Stimulated activated CD4-positive, alpha-beta T cell treated with anti-CD3 and anti-CD28 coated beads, Interleukin-4, amount 100 ng/mL, for 1 hour (primary cell): ENCODE results near the gene GTF3C4.

Experiments used
- DNase-seq: peaks from one replicate; pipeline ENCODE4 v3.0.0-alpha.2; 2020

Gene GTF3C4, protein sequence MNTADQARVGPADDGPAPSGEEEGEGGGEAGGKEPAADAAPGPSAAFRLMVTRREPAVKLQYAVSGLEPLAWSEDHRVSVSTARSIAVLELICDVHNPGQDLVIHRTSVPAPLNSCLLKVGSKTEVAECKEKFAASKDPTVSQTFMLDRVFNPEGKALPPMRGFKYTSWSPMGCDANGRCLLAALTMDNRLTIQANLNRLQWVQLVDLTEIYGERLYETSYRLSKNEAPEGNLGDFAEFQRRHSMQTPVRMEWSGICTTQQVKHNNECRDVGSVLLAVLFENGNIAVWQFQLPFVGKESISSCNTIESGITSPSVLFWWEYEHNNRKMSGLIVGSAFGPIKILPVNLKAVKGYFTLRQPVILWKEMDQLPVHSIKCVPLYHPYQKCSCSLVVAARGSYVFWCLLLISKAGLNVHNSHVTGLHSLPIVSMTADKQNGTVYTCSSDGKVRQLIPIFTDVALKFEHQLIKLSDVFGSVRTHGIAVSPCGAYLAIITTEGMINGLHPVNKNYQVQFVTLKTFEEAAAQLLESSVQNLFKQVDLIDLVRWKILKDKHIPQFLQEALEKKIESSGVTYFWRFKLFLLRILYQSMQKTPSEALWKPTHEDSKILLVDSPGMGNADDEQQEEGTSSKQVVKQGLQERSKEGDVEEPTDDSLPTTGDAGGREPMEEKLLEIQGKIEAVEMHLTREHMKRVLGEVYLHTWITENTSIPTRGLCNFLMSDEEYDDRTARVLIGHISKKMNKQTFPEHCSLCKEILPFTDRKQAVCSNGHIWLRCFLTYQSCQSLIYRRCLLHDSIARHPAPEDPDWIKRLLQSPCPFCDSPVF

GRCh38 chr9:132670457-132671391, at the start of gene GTF3C4:
Gene GTF3C4 (plus strand): TSS chr9:132670464. CDS start chr9:132670599, 135 bp downstream.
- peak; percentile 41 for DNase-seq

DNA sequence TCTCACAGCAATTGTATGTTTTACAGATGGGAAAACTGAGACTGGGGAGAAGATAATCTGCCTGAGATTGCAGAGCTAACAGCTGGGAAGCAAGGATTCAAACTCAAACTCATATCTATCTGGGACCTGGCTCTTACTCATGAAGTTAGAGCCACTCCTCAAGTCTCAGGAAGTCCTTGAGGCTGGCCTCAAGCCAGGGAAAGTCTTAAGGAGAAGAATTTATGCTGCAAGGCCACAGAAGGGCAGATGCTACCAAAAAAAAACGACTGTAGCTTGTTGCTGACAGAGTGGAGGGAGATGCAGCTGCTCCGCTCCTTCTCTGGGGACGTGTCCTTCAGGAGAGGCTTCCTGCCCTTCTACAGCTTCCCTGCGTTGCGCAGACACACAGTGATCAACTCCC, 48.1 kb upstream of the GTF3C4 start:
- no peak for DNase-seq

DNA sequence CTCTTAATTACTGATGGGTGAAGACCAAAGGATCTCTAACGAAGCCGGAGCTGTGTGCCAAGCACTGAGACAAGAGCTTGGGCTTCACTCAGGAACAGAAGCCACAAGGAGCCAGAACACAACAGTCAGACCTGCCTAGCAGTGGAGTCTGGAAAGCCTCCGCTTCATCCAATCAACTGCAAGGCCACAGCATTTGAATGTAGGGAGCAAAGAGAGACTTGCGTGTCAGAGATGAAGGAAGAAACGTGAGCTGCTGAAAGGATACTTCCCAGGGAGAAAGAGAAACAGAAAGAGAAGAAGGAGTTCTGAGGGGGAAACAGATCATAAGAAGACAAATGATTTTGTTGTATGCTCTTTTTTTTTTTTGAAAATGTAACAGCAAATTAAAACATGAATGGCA, 44.0 kb upstream of the GTF3C4 start:
- no peak for DNase-seq

GRCh38 chr9:132627106-132627505, 43.2 kb upstream of the GTF3C4 start:
- DNase-seq = no peak

GRCh38 chr9:132627594-132627993, 42.7 kb upstream of the GTF3C4 start:
- no peak for DNase-seq

DNA sequence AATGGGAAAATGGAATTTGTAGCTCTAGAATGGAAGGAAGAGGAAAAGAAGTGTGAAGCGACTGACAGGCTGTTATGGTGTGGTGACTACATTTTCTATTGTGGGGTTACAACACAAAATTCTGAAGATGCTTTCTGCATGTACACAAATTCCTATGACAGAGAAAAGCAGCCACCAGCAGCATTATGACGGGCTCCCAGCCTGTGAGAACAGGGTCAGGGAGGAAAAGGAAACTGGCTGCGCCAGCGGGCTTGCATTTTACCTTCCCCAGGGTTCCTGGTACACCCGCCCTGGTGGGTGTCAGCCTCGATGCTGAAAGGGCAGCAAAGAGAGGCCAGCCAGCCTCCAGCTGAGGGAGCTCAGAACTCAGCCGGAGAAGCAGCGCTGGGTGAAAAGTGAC, 41.5 kb upstream of the GTF3C4 start:
- DNase-seq = no peak

- DNase-seq = no peak
These were observed 40.1 kb upstream of the GTF3C4 start for GRCh38 chr9:132630116-132630515.

- DNase-seq = no peak
These were observed 39.5 kb upstream of the GTF3C4 start for GRCh38 chr9:132630811-132631210.

GRCh38 chr9:132631280-132631679, 39.0 kb upstream of the GTF3C4 start:
- no peak for DNase-seq

- no peak for DNase-seq
These were observed 38.6 kb upstream of the GTF3C4 start for GRCh38 chr9:132631685-132632084.

GRCh38 chr9:132632413-132633129, 37.7 kb upstream of the GTF3C4 start:
- no peak for DNase-seq

- no peak for DNase-seq
These were observed 35.9 kb upstream of the GTF3C4 start for GRCh38 chr9:132634327-132634726.

DNA sequence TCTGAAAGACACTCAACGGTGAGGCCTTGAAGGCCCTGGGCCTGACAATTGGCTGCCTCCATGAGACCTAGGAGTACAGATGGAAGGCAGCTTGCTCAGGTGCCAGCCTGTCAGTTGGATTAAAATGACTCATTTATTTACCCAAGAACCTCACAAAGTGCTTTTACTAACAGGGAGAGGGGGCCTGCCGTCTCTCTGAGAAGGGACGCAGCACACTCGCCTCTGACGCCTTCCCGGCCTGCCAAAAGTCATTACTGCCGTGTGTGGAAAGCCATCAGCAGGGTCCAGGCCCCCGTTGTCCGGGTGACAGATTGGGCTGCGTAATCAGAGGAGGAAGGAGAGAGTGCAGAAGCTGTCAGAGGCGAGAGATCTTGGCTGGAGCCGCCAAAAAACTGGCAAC, 32.9 kb upstream of the GTF3C4 start:
- DNase-seq = no peak

DNA sequence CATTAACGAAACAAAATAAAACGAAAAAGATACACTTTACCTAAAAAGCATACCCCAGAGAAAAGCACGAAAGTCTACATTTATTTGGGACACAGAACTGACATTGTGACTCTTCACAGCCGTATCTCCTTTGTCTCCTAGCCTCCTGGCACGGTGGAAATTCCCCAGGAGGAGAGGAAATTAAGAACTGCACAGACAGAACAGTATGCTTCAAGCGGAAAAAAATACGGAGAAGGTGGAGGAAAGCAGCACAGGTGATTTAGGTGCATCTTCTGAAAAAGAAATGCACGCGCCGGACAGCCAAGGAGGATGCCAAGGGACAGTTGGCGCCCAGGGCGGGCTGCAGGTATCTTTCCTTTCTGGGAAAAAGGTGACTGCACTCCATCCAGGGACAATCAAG, 32.5 kb upstream of the GTF3C4 start:
- DNase-seq = no peak

- no peak for DNase-seq
These were observed 32.0 kb upstream of the GTF3C4 start for GRCh38 chr9:132638240-132638639.

- DNase-seq = no peak
These were observed 30.9 kb upstream of the GTF3C4 start for GRCh38 chr9:132639322-132639721.

DNA sequence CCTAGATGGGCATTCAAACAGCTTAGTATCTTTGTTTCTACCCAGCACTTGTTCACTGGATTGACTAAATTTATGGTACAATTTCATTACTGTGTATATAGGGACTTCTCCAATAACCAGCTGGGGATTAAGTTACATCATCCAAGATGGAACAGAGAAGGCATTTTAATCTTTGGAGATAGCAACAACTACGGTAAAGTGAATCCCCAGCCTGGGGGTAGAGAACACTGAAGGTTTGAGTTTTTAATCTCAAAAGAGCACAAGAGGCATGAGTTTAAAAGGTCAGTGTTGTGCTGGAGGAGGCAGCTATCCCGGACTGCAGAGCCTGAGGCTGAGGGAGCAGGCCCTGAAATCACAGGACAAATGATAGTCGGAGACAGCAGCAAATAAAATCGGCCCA, 29.0 kb upstream of the GTF3C4 start:
- no peak for DNase-seq

GRCh38 chr9:132644251-132644650, 26.0 kb upstream of the GTF3C4 start:
- no peak for DNase-seq

- no peak for DNase-seq
These were observed 25.0 kb upstream of the GTF3C4 start for GRCh38 chr9:132645306-132645705.

DNA sequence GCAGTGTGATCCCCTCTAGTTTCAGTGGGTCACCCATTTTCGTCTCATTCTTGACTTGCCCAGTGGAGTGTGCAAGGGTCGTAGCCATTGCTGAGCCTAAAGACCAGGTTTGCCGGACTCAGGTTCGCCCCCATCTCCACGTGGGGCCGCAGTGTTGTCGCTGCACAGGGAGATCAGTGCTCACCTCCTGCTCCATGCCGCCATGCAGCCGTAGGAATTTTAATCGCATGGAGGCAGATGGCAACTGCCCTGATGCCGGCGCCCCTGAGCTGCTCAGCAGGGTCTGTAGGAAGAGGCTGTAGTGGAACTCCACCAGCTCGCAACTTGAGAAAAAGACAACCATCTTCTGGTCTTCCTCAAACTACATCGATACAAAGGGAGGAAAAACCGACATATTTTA, 24.6 kb upstream of the GTF3C4 start:
- DNase-seq = no peak

- DNase-seq = no peak
These were observed 23.5 kb upstream of the GTF3C4 start for GRCh38 chr9:132646726-132647125.

DNA sequence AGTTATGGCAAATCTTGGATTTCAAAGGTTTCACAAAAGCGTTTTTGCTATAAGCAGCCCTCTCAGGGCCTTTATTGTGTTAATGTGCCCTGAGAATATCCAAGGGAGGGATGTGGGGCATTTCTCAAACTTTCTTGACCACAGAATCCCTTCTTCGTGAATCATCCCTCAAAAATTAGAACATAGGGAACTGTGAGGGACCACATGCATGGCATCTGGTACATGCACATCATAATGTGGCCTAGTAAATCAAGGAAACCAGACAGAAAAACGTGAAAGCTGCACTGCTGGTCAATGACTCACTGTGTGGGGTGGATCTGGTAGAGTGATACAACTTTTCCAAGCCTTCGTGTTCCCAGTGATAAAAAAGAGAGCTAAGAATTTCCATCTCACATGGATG, 22.9 kb upstream of the GTF3C4 start:
- DNase-seq = no peak
